ENCODE data around the gene NCOA3. TPM values are rescaled to one million over a fixed set of nuclear protein-coding genes. Genes with fewer than 3 reads are reported as not detected.
A peak's percentile ranks its signal among the peaks of the same experiment; 100 is the strongest.

The NCOA3 gene
- total RNA-seq, 1 donor from 2014 or later = 18.6 TPM

- intact Hi-C loops (cut with DNase I) = no loop called here
- no peak for DNase-seq (ENCODE audit: low spot score)
Measured at GRCh38 chr20:47652301-47652700, 150.6 kb downstream of the NCOA3 start.

- intact Hi-C loops (cut with DNase I) = no loop called here
- no peak for DNase-seq (ENCODE audit: low spot score)
Measured at GRCh38 chr20:47652794-47653193, 151.1 kb downstream of the NCOA3 start.

- DNase-seq (ENCODE audit: low spot score) = no peak
- intact Hi-C loops (cut with DNase I) = no loop called here
Measured at GRCh38 chr20:47653869-47654268, 152.2 kb downstream of the NCOA3 start.

GRCh38 chr20:47654370-47654769 lies 152.7 kb downstream of the NCOA3 start:
- intact Hi-C loops (cut with DNase I) = no loop called here
- no peak for DNase-seq (ENCODE audit: low spot score)

- intact Hi-C loops (cut with DNase I) = no loop called here
- no peak for DNase-seq (ENCODE audit: low spot score)
Measured at GRCh38 chr20:47655635-47656034, 153.9 kb downstream of the NCOA3 start.

- intact Hi-C loops (cut with DNase I) = no loop called here
- DNase-seq (ENCODE audit: low spot score) = no peak
Measured at GRCh38 chr20:47656318-47656717, 154.6 kb downstream of the NCOA3 start.

- intact Hi-C loops (cut with DNase I) = no loop called here
- no peak for DNase-seq (ENCODE audit: low spot score)
Measured at GRCh38 chr20:47659904-47660601, 158.4 kb downstream of the NCOA3 start.

- no peak for DNase-seq (ENCODE audit: low spot score)
- intact Hi-C loops (cut with DNase I) = no loop called here
Measured at GRCh38 chr20:47660602-47660905, 158.9 kb downstream of the NCOA3 start.

GRCh38 chr20:47660983-47661700 lies 159.5 kb downstream of the NCOA3 start:
- no peak for DNase-seq (ENCODE audit: low spot score)
- intact Hi-C loops (cut with DNase I) = no loop called here

GRCh38 chr20:47661714-47662113 lies 160.0 kb downstream of the NCOA3 start:
- DNase-seq (ENCODE audit: low spot score) = no peak
- intact Hi-C loops (cut with DNase I) = loop anchor here (2.0 kb wide), 1 partner anchor 959 kb away; no protein-coding TSS in a partner anchor

- intact Hi-C loops (cut with DNase I) = loop anchor here (2.0 kb wide), 1 partner anchor 958 kb away; no protein-coding TSS in a partner anchor
- DNase-seq (ENCODE audit: low spot score) = no peak
Measured at GRCh38 chr20:47662483-47663353, 161.0 kb downstream of the NCOA3 start.

GRCh38 chr20:47663354-47664067 lies 161.8 kb downstream of the NCOA3 start:
- peak; percentile 86 for DNase-seq (ENCODE audit: low spot score)
- intact Hi-C loops (cut with DNase I) = loop anchor here (2.0 kb wide), 1 partner anchor 957 kb away; no protein-coding TSS in a partner anchor

- DNase-seq (ENCODE audit: low spot score) = no peak
- intact Hi-C loops (cut with DNase I) = no loop called here
Measured at GRCh38 chr20:47664068-47664437, 162.4 kb downstream of the NCOA3 start.

GRCh38 chr20:47664744-47665143 lies 163.1 kb downstream of the NCOA3 start:
- DNase-seq (ENCODE audit: low spot score) = no peak
- intact Hi-C loops (cut with DNase I) = no loop called here

GRCh38 chr20:47665221-47665991 lies 163.7 kb downstream of the NCOA3 start:
- intact Hi-C loops (cut with DNase I) = no loop called here

GRCh38 chr20:47666304-47666703 lies 164.6 kb downstream of the NCOA3 start:
- intact Hi-C loops (cut with DNase I) = no loop called here
- DNase-seq (ENCODE audit: low spot score) = no peak

More at GRCh38 chr20:47665221-47665991, 163.7 kb downstream of the NCOA3 start:
- DNase-seq (ENCODE audit: low spot score) = no peak

GRCh38 chr20:47667086-47667485 lies 165.4 kb downstream of the NCOA3 start:
- no peak for DNase-seq (ENCODE audit: low spot score)
- intact Hi-C loops (cut with DNase I) = no loop called here

GRCh38 chr20:47667531-47668312 lies 166.0 kb downstream of the NCOA3 start:
- DNase-seq (ENCODE audit: low spot score) = no peak
- intact Hi-C loops (cut with DNase I) = no loop called here
